Lower lobe of right lung (tissue), 2 donors: ENCODE results near the gene TMEM131. TPM values are rescaled to one million over a fixed set of nuclear protein-coding genes. Genes with fewer than 3 reads are reported as not detected.

Experiments
- ATAC-seq, 2 donors: fragments of 200-7000 bp; cut with Tn5 transposase; one replicate each; pipeline ENCODE4 v1.9.1; 2020 to 2022; ENCODE audit warnings: mild to moderate bottlenecking in 2 of 2, moderate library complexity in 2 of 2
- DNase-seq: peaks from one replicate; pipeline ENCODE4 v3.0.0-alpha.2; 2020
- H3K27ac ChIP-seq: fragments of 200-600 bp; one replicate; pipeline ENCODE4 v1.8.0; 2022
- H3K27me3 ChIP-seq: fragments of 200-600 bp; one replicate; pipeline ENCODE4 v1.8.0; 2022; ENCODE audit warnings: low read depth
- H3K36me3 ChIP-seq: fragments of 200-600 bp; one replicate; pipeline ENCODE4 v1.8.0; 2022; ENCODE audit warnings: mild to moderate bottlenecking
- H3K4me1 ChIP-seq: fragments of 200-600 bp; one replicate; pipeline ENCODE4 v1.8.0; 2022
- H3K4me3 ChIP-seq: fragments of 200-600 bp; one replicate; pipeline ENCODE4 v1.8.0; 2022; ENCODE audit warnings: mild to moderate bottlenecking
- H3K9me3 ChIP-seq: fragments of 200-600 bp; one replicate; pipeline ENCODE4 v1.8.0; 2022
- CTCF ChIP-seq: fragments of 200-600 bp; IDR thresholded peaks from one replicate; pipeline ENCODE4 v1.8.0; 2022; ENCODE audit warnings: antibody characterized with exemption, mild to moderate bottlenecking
- intact Hi-C: fragments of 100-400 bp; cut with DNase I; formaldehyde crosslinking; loops from one replicate; pipeline ENCODE4 v1.11.0; 2022
- total RNA-seq: library from RNA; stranded (reverse); fragmentation: NEBNext Ultra II Directional; extraction: Animal tissue kit (Norgen Biotek cat#: 25700); gene quantifications from one replicate; pipeline ENCODE4 v1.2.1, GENCODE V29; 2021
- donor health status: DM: no; HTN: yes; CAD: no; lungs with severe emphysema.

Gene TMEM131
- total RNA-seq, 1 donor from 2014 or later: 42.2 TPM

- Histone ChIP-seq H3K27ac (no peak overlapping the region), H3K36me3 (no peaks in the 10 kb centered on the region), H3K4me3 (no peak overlapping the region), H3K4me1 (no peaks in the 10 kb centered on the region), H3K9me3 (no peaks in the 10 kb centered on the region), H3K27me3 (peaks cover 7% of the 10 kb centered on the region)
- ATAC-seq: no peak
- TF ChIP-seq CTCF: no peak
- intact Hi-C loops: no loop called here
- DNase-seq: no peak
Observed at GRCh38 chr2:97711394-97711711, 284.4 kb downstream of the TMEM131 start.

GRCh38 chr2:97708608-97709007 lies 287.1 kb downstream of the TMEM131 start:
- H3K4me3 ChIP-seq: no peak overlapping the region
- no peak for TF ChIP-seq CTCF
- no peak overlapping the region for H3K27ac ChIP-seq
- intact Hi-C loops: no loop called here
- ATAC-seq: no peak
- no peaks in the 10 kb centered on the region for H3K36me3 ChIP-seq
- no peaks in the 10 kb centered on the region for H3K4me1 ChIP-seq
- no peaks in the 10 kb centered on the region for H3K9me3 ChIP-seq
- no peak for DNase-seq
- peaks cover 7% of the 10 kb centered on the region for H3K27me3 ChIP-seq

GRCh38 chr2:97708048-97708380 lies 287.7 kb downstream of the TMEM131 start:
- ATAC-seq: no peak
- Histone ChIP-seq H3K4me1 (no peaks in the 10 kb centered on the region), H3K9me3 (no peaks in the 10 kb centered on the region), H3K27me3 (peaks cover 7% of the 10 kb centered on the region), H3K36me3 (no peaks in the 10 kb centered on the region), H3K4me3 (no peak overlapping the region), H3K27ac (no peak overlapping the region)
- no peak for DNase-seq
- TF ChIP-seq CTCF: no peak
- intact Hi-C loops: no loop called here

- intact Hi-C loops: no loop called here
- Histone ChIP-seq H3K36me3 (no peaks in the 10 kb centered on the region), H3K27me3 (peaks cover 7% of the 10 kb centered on the region), H3K4me3 (no peak overlapping the region), H3K4me1 (no peaks in the 10 kb centered on the region), H3K27ac (no peak overlapping the region), H3K9me3 (no peaks in the 10 kb centered on the region)
- TF ChIP-seq CTCF: no peak
- ATAC-seq (peak; percentile 28 to 53), DNase-seq (no peak)
Observed at GRCh38 chr2:97707362-97708047, 288.2 kb downstream of the TMEM131 start.

GRCh38 chr2:97706708-97707345 lies 288.9 kb downstream of the TMEM131 start:
- peaks cover 7% of the 10 kb centered on the region for H3K27me3 ChIP-seq
- no peak overlapping the region for H3K4me3 ChIP-seq
- no peak for ATAC-seq
- H3K4me1 ChIP-seq: no peaks in the 10 kb centered on the region
- H3K27ac ChIP-seq: no peak overlapping the region
- intact Hi-C loops: no loop called here
- TF ChIP-seq CTCF: no peak
- DNase-seq: no peak
- H3K36me3 ChIP-seq: no peaks in the 10 kb centered on the region
- no peaks in the 10 kb centered on the region for H3K9me3 ChIP-seq

Other genes starting within 250 kb of the TMEM131 start
- 7.9 TPM for gene VWA3B, start 91.2 kb upstream of the TMEM131 start, total RNA-seq